ENCODE data around the gene S100A8.

- TF ChIP-seq EZH2 (IDR thresholded peaks at IDR 0.05) = no peak
- no peak for TF ChIP-seq POLR2AphosphoS5 (IDR thresholded peaks at IDR 0.05; ENCODE audit: borderline replicate concordance, low read depth, low read length)
- no peak for TF ChIP-seq FOXP2 (optimal IDR thresholded peaks at IDR 0.05; ENCODE audit: control extremely low read depth, extremely low read length, insufficient read depth)
These were observed 41.1 kb upstream of the S100A8 start for GRCh38 chr1:153431928-153432327.
